PFSK-1 (cell line): ENCODE results near the gene EXOC4.

Experiments used
- REST ChIP-seq, 2 experiments: IDR thresholded peaks; 2 replicates each; pipeline versions ENCODE4 v1.6.1 to v1.8.0; 2011 to 2012; ENCODE audit warnings: low read depth in 2 of 2, low read length in 2 of 2, control low read depth in 1 of 2, inconsistent platforms in 1 of 2, mild to moderate bottlenecking in 1 of 2, moderate library complexity in 1 of 2; ENCODE audit not compliant: insufficient read depth in 1 of 2
- TAF1 ChIP-seq: IDR thresholded peaks from 2 replicates; pipeline ENCODE4 v1.6.1; 2012; ENCODE audit warnings: low read length, control low read depth, borderline replicate concordance; ENCODE audit not compliant: insufficient read depth

GRCh38 chr7:133912916-133913697 lies 660.2 kb downstream of the EXOC4 start:
- TF ChIP-seq REST (IDR thresholded peaks at IDR 0.05; ENCODE audit: insufficient read depth in 1 of 2, low read depth in 2 of 2, low read length in 2 of 2) (no peak), TAF1 (no peak)
